Adrenal gland (tissue), 12 donors: ENCODE measurements around the gene NLK. TPM values are rescaled to one million over a fixed set of nuclear protein-coding genes. Genes with fewer than 3 reads are reported as not detected.
A peak's percentile ranks its signal among the peaks of the same experiment; 100 is the strongest.

Experiments used
- DNase-seq, 7 donors: peaks; one replicate each; pipeline ENCODE4 v3.0.0-alpha.2; 2019 to 2020
- H3K27ac ChIP-seq, 5 donors: fragments of 200-600 bp; sonication (generic) in 4 of 5; 1 replicate in 3 of 5; 2 replicates in 2 of 5; pipeline versions ENCODE4 v1.5.1 to v1.8.0; 2016 to 2020; ENCODE audit warnings: mild to moderate bottlenecking in 1 of 5
- H3K27me3 ChIP-seq: fragments of 200-600 bp; 2 replicates; pipeline ENCODE4 v1.8.0; 2021
- H3K36me3 ChIP-seq, 2 donors: fragments of 200-600 bp; replicated peaks in 1 of 2; 1 replicate in 1 of 2; 2 replicates in 1 of 2; pipeline versions ENCODE4 v1.5.1 to v1.8.0; 2018 to 2022
- H3K4me1 ChIP-seq, 2 donors: fragments of 200-600 bp; replicated peaks in 1 of 2; 1 replicate in 1 of 2; 2 replicates in 1 of 2; pipeline versions ENCODE4 v1.5.1 to v1.8.0; 2018 to 2021
- H3K4me3 ChIP-seq, 4 donors: fragments of 200-600 bp; sonication (generic) in 3 of 4; one replicate each; pipeline ENCODE4 v1.5.1; 2016 to 2018
- H3K9me3 ChIP-seq, 3 donors: fragments of 200-600 bp; sonication (generic) in 1 of 3; replicated peaks in 1 of 3; 1 replicate in 2 of 3; 2 replicates in 1 of 3; pipeline versions ENCODE4 v1.5.1 to v1.8.0; 2016 to 2021
- CTCF ChIP-seq, 6 experiments: fragments of 450-650 bp in 4 of 6; fragments of 200-600 bp in 2 of 6; sonication (generic) in 1 of 6; IDR thresholded peaks; 1 replicate in 5 of 6; 2 replicates in 1 of 6; pipeline versions ENCODE4 v1.5.1 to v1.8.0; 2016 to 2021; ENCODE audit warnings: antibody characterized with exemption in 6 of 6, mild to moderate bottlenecking in 2 of 6, moderate library complexity in 1 of 6
- POLR2A ChIP-seq, 2 donors: fragments of 450-650 bp; IDR thresholded peaks; one replicate each; pipeline ENCODE4 v1.6.1; 2017; ENCODE audit warnings: antibody characterized with exemption in 2 of 2, mild to moderate bottlenecking in 2 of 2, moderate library complexity in 1 of 2
- WGBS, 4 donors: extraction: QIAGEN DNeasy Blood & Tissue Kit in 2 of 4; methylation state at CpG; one replicate each; pipeline versions ENCODE4 v1.1.5 to v1.1.7; 2013 to 2017; 5-methylcytosine and 5-hydroxymethylcytosine counted together
- intact Hi-C, 2 donors: fragments of 100-400 bp; cut with DNase I; formaldehyde crosslinking; loops; one replicate each; pipeline versions ENCODE4 v1.14.1 to v1.15.0; 2022 to 2023
- polyA plus RNA-seq, 3 donors: library from polyadenylated mRNA; stranded (reverse); fragments of 200-250 nt in 2 of 3; fragments of 350-450 nt in 1 of 3; fragmentation: Illumina TruSeq in 1 of 3; extraction: RNeasy Lipid Tissue Mini Kit (QIAGEN cat#74804) in 1 of 3; gene quantifications; one replicate each; pipeline ENCODE4 v1.2.3, GENCODE V29; 2013 to 2014
- total RNA-seq, 9 donors: library from RNA; depleted of rRNA in 4 of 9; stranded (reverse); fragments of >200 nt in 4 of 9; fragments of 120-200 nt in 1 of 9; fragmentation: NEBNext Ultra II Directional in 1 of 9; extraction: Animal tissue kit (Norgen Biotek cat#: 25700) in 1 of 9; gene quantifications; one replicate each; pipeline versions ENCODE4 v1.1.0 to v1.2.4, GENCODE V29; 2013 to 2023
- donor health status: healthy with polysubstance abuse.
- donor health status: Bipolar disorder and iron deficiency.
- donor health status: DM: yes; HTN: yes; CAD: no.
- donor health status: DM: no; HTN: no; CAD: no.
- donor health status: DM: no; HTN: no; CAD: no.
- donor health status: DM: yes; HTN: yes; CAD: no.

NLK gene
- total and polyA plus RNA-seq, 12 donors = 34.7 to 86.1 (median 56.4) TPM

- H3K27me3 ChIP-seq = no peaks in the 10 kb centered on the region
- H3K4me1 ChIP-seq = no peaks in the 10 kb centered on the region
- TF ChIP-seq CTCF (IDR thresholded peaks at IDR 0.05) (no peak), POLR2A (IDR thresholded peaks at IDR 0.05) (no peak)
- H3K36me3 ChIP-seq = no peaks in the 10 kb centered on the region
- H3K4me3 ChIP-seq = no peak overlapping the region
- no peaks in the 10 kb centered on the region for H3K9me3 ChIP-seq
- 47 to 83% (median 70%) methylated on average over 2 of the region's 2 CpGs for WGBS, 4 donors
- intact Hi-C loops = loop anchor here in 1 of 2 donors (10.0 kb wide), 1 partner anchor 244 kb away; no protein-coding TSS in a partner anchor
- no peak overlapping the region for H3K27ac ChIP-seq
- DNase-seq = no peak
These were observed 32.1 kb upstream of the NLK start for GRCh38 chr17:28010406-28010805.

- Histone ChIP-seq H3K27ac (peak overlapping the region in 2 of 5 donors; percentile 24 to 57), H3K27me3 (no peaks in the 10 kb centered on the region), H3K36me3 (no peaks in the 10 kb centered on the region), H3K9me3 (no peaks in the 10 kb centered on the region), H3K4me3 (no peak overlapping the region), H3K4me1 (peaks cover 0 to 3% of the 10 kb centered on the region in 2 donors)
- 33 to 42% (median 37%) methylated on average over 4 of the region's 4 CpGs for WGBS, 4 donors
- intact Hi-C loops = loop anchor here in 1 of 2 donors (10.0 kb wide), 1 partner anchor 236 kb away; no protein-coding TSS in a partner anchor
- no peak for TF ChIP-seq POLR2A (IDR thresholded peaks at IDR 0.05)
- peak; percentile 68 to 87 (median 80) for DNase-seq
These were observed 23.9 kb upstream of the NLK start for GRCh38 chr17:28018439-28019070.

GRCh38 chr17:28020515-28020914 is 22.0 kb upstream of the NLK start:
- TF ChIP-seq POLR2A (IDR thresholded peaks at IDR 0.05) = no peak
- TF ChIP-seq CTCF (IDR thresholded peaks at IDR 0.05) = no peak
- WGBS, 4 donors = 78 to 86% (median 80%) methylated on average over 1 of the region's 1 CpG

DNA sequence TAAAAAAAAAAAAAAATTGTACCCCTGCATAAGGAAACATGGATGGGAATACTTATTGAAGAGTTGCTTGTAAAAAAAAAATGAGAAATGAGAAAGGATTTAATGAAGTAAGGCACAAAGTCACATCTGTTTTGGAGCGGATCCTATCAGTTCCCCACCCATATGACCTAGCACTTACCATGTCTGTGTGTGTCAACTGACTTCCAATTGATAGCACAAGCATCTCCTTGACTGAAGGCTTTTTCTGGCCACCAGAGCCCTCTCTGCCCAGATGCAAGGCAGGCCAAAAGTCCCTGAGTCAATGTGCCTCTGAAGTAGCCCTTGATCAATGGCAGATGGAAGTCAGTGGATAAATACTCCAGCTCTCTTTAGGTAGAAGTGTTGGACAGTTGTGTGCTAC is 13.4 kb upstream of the NLK start:
- no peak overlapping the region for H3K4me3 ChIP-seq
- H3K36me3 ChIP-seq = no peaks in the 10 kb centered on the region
- intact Hi-C loops = no loop called here
- TF ChIP-seq CTCF (IDR thresholded peaks at IDR 0.05) (no peak), POLR2A (IDR thresholded peaks at IDR 0.05) (no peak)
- DNase-seq = no peak
- no peaks in the 10 kb centered on the region for H3K9me3 ChIP-seq
- H3K27ac ChIP-seq = no peak overlapping the region
- 82 to 94% (median 90%) methylated on average over 1 of the region's 1 CpG for WGBS, 4 donors
- no peaks in the 10 kb centered on the region for H3K27me3 ChIP-seq
- H3K4me1 ChIP-seq = peaks cover 6 to 30% of the 10 kb centered on the region in 2 donors

More at GRCh38 chr17:28020515-28020914, 22.0 kb upstream of the NLK start:
- no peak for DNase-seq
- H3K27ac ChIP-seq = no peak overlapping the region
- H3K9me3 ChIP-seq = no peaks in the 10 kb centered on the region
- H3K36me3 ChIP-seq = no peaks in the 10 kb centered on the region
- no peaks in the 10 kb centered on the region for H3K27me3 ChIP-seq
- intact Hi-C loops = no loop called here
- H3K4me3 ChIP-seq = no peak overlapping the region
- H3K4me1 ChIP-seq = peaks cover 0 to 3% of the 10 kb centered on the region in 2 donors

- peak; percentile 45 to 78 (median 70) for DNase-seq
- 37 to 63% (median 44%) methylated on average over 3 of the region's 3 CpGs for WGBS, 4 donors
These were observed 12.1 kb upstream of the NLK start for GRCh38 chr17:28030386-28030785.

More at GRCh38 chr17:28030386-28030785, 12.1 kb upstream of the NLK start:
- Histone ChIP-seq H3K36me3 (no peaks in the 10 kb centered on the region), H3K27me3 (no peaks in the 10 kb centered on the region), H3K27ac (peak overlapping the region in 3 of 5 donors; percentile 28 to 69 (median 67)), H3K4me1 (peaks cover 6 to 34% of the 10 kb centered on the region in 2 donors), H3K4me3 (no peak overlapping the region), H3K9me3 (no peaks in the 10 kb centered on the region)
- intact Hi-C loops = no loop called here
- TF ChIP-seq POLR2A (IDR thresholded peaks at IDR 0.05) (no peak), CTCF (IDR thresholded peaks at IDR 0.05) (no peak)
